HEK293T (cell line): Measurements from ENCODE around the gene HASPIN.

Experiments
- BHLHE40 ChIP-seq: fragments of 450-650 bp; IDR thresholded peaks from 2 replicates; pipeline ENCODE4 v1.6.1; 2016; ENCODE audit warnings: mild to moderate bottlenecking, moderate library complexity, borderline replicate concordance
- FOXK2 ChIP-seq: fragments of 450-650 bp; IDR thresholded peaks from 2 replicates; pipeline ENCODE4 v1.6.1; 2016; ENCODE audit warnings: mild to moderate bottlenecking
- LEF1 ChIP-seq: fragments of 450-650 bp; IDR thresholded peaks from 2 replicates; pipeline ENCODE4 v1.6.1; 2017; ENCODE audit warnings: mild to moderate bottlenecking, borderline replicate concordance
- NFRKB ChIP-seq: fragments of 450-650 bp; IDR thresholded peaks from 2 replicates; pipeline ENCODE4 v1.6.1; 2016; ENCODE audit warnings: mild to moderate bottlenecking, moderate library complexity
- SP1 ChIP-seq: fragments of 450-650 bp; IDR thresholded peaks from 2 replicates; pipeline ENCODE4 v1.6.1; 2017
- ZNF384 ChIP-seq: fragments of 450-650 bp; IDR thresholded peaks from 2 replicates; pipeline ENCODE4 v1.6.1; 2016

- no peak for TF ChIP-seq LEF1
- no peak for TF ChIP-seq NFRKB
- no peak for TF ChIP-seq FOXK2
- no peak for TF ChIP-seq SP1
- TF ChIP-seq BHLHE40 = no peak
- no peak for TF ChIP-seq ZNF384
Observed at GRCh38 chr17:3768341-3768740, 44.6 kb downstream of the HASPIN start.
